Measurements from ENCODE around the gene DYTN.
A peak's percentile ranks its signal among the peaks of the same experiment; 100 is the strongest.
"Not testable (repeated sequence)": the region's sequence is repeated elsewhere in the genome, so short reads cannot be mapped to it uniquely, and the experiment has no call there.

Gene DYTN

GRCh38 chr2:206718296-206718695 lies at the start of gene DYTN:
DYTN (minus strand) TSS chr2:206718396; CDS start chr2:206718279, 117 bp downstream.
- no peak for DNase-seq (ENCODE audit: low spot score)

GRCh38 chr2:206766057-206766930 lies 48.1 kb upstream of the DYTN start:
- no peak for DNase-seq (ENCODE audit: low spot score)

- DNase-seq (ENCODE audit: low spot score) = peak; percentile 87
Measured at GRCh38 chr2:206765242-206766056, 47.3 kb upstream of the DYTN start, which contains the start of the genes FASTKD2 and MDH1B. FASTKD2 (plus strand) TSS chr2:206765606; CDS start chr2:206766694, 1,088 bp downstream. MDH1B (minus strand) TSS chr2:206765328; CDS start chr2:206765271, 57 bp downstream.

GRCh38 chr2:206764673-206765241 lies 46.6 kb upstream of the DYTN start:
- DNase-seq (ENCODE audit: low spot score) = no peak

- DNase-seq (ENCODE audit: low spot score) = no peak
Measured at GRCh38 chr2:206756816-206757215, 38.6 kb upstream of the DYTN start.

- no peak for DNase-seq (ENCODE audit: low spot score)
Measured at GRCh38 chr2:206740800-206741199, 22.6 kb upstream of the DYTN start.

- DNase-seq (ENCODE audit: low spot score) = no peak
Measured at GRCh38 chr2:206739271-206739670, 21.1 kb upstream of the DYTN start.

- DNase-seq (ENCODE audit: low spot score) = peak; percentile 31
Measured at GRCh38 chr2:206736935-206737334, 18.7 kb upstream of the DYTN start.

- DNase-seq (ENCODE audit: low spot score) = no peak
Measured at GRCh38 chr2:206733341-206733740, 15.1 kb upstream of the DYTN start.

GRCh38 chr2:206728277-206729199 lies 10.3 kb upstream of the DYTN start:
- DNase-seq (ENCODE audit: low spot score) = no peak

GRCh38 chr2:206727287-206727686 lies 9.1 kb upstream of the DYTN start:
- DNase-seq (ENCODE audit: low spot score) = no peak

- no peak for DNase-seq (ENCODE audit: low spot score)
Measured at GRCh38 chr2:206723288-206723687, 5.1 kb upstream of the DYTN start.

GRCh38 chr2:206721256-206721920 lies 3.2 kb upstream of the DYTN start:
- DNase-seq (ENCODE audit: low spot score) = peak; percentile 15

GRCh38 chr2:206716623-206717022 lies 1.6 kb downstream of the DYTN start:
- no peak for DNase-seq (ENCODE audit: low spot score)

GRCh38 chr2:206715183-206715582 lies 3.0 kb downstream of the DYTN start:
- DNase-seq (ENCODE audit: low spot score) = not testable (repeated sequence)

- DNase-seq (ENCODE audit: low spot score) = no peak
Measured at GRCh38 chr2:206713746-206714145, 4.5 kb downstream of the DYTN start.

- DNase-seq (ENCODE audit: low spot score) = no peak
Measured at GRCh38 chr2:206708286-206708685, 9.9 kb downstream of the DYTN start.

GRCh38 chr2:206707164-206707701 lies 11.0 kb downstream of the DYTN start:
- DNase-seq (ENCODE audit: low spot score) = no peak

GRCh38 chr2:206701952-206702605 lies 16.1 kb downstream of the DYTN start:
- no peak for DNase-seq (ENCODE audit: low spot score)

GRCh38 chr2:206700156-206700555 lies 18.0 kb downstream of the DYTN start:
- DNase-seq (ENCODE audit: low spot score) = no peak

Data from activated CD4-positive, alpha-beta T cell treated with anti-CD3 and anti-CD28 coated beads, Interleukin-2, Interleukin-4, amounts not matched to agents 100 ng/mL and 50 ng/mL, durations not matched to agents 16 hours and 8 hours (primary cell).